ENCODE data around the gene CCDC141.

DNA sequence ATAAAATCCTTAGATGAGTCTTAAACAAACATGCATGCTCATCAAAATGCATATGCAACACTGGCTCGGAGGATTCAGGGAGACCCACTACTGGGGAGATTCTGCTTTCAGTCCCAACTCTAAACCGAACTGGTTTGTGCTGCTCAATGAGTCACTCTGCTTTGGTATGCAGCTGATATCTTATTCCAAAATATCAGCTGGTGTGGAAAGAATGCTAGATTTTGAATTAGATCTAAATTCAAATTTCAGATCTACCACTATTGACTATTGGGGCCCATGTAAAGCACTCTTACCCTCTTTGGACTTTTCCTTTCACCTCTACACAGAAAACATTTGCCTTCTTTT is 203.5 kb downstream of the CCDC141 start:
- TF ChIP-seq POLR2A (IDR thresholded peaks at IDR 0.05; ENCODE audit: low read length) (no peak), GATA1 (IDR thresholded peaks at IDR 0.05; ENCODE audit: low read depth, low read length) (no peak)

Data from erythroblast (primary cell).